Cardiac fibroblast (primary cell): ENCODE data around the gene BAZ1A.

ENCODE experiments used
- DNase-seq, 2 donors: peaks; one replicate each; pipeline versions ENCODE4 v3.0.0 to v3.0.0-alpha.2; 2010; ENCODE audit warnings: low read depth in 2 of 2
- H3K4me3 ChIP-seq, 2 donors: replicated peaks in 1 of 2; 1 replicate in 1 of 2; 2 replicates in 1 of 2; pipeline ENCODE4 v1.5.1; 2011; ENCODE audit warnings: low read depth in 2 of 2, low read length in 2 of 2, mild to moderate bottlenecking in 2 of 2, moderate library complexity in 1 of 2
- CTCF ChIP-seq: IDR thresholded peaks from one replicate; pipeline ENCODE4 v1.5.1; 2011; ENCODE audit warnings: low read depth, mild to moderate bottlenecking, low read length, inconsistent platforms

BAZ1A gene

GRCh38 chr14:34785223-34786006 lies 89.7 kb downstream of the BAZ1A start:
- no peak for TF ChIP-seq CTCF
- no peak for DNase-seq
- no peak overlapping the region for H3K4me3 ChIP-seq

GRCh38 chr14:34782031-34782430 lies 93.1 kb downstream of the BAZ1A start:
- H3K4me3 ChIP-seq, result peak overlapping the region in 1 of 2 donors; percentile 9

GRCh38 chr14:34781242-34781641 lies 93.9 kb downstream of the BAZ1A start:
- DNase-seq, result peak; percentile 86 to 98
- TF ChIP-seq CTCF, result no peak
- H3K4me3 ChIP-seq, result peak overlapping the region in 1 of 2 donors; percentile 2

More at GRCh38 chr14:34782031-34782430, 93.1 kb downstream of the BAZ1A start:
- no peak for TF ChIP-seq CTCF
- DNase-seq, result peak; percentile 30 to 52

- H3K4me3 ChIP-seq, result no peak overlapping the region
- TF ChIP-seq CTCF, result no peak
Observed at GRCh38 chr14:34780646-34781045, 94.5 kb downstream of the BAZ1A start.

GRCh38 chr14:34778744-34779143 lies 96.4 kb downstream of the BAZ1A start:
- no peak for TF ChIP-seq CTCF
- H3K4me3 ChIP-seq, result no peak overlapping the region
- no peak for DNase-seq

More at GRCh38 chr14:34780646-34781045, 94.5 kb downstream of the BAZ1A start:
- peak in 1 of 2 donors; percentile 20 for DNase-seq

GRCh38 chr14:34776611-34777010 lies 98.5 kb downstream of the BAZ1A start:
- H3K4me3 ChIP-seq, result no peak overlapping the region
- TF ChIP-seq CTCF, result no peak
- no peak for DNase-seq
